ENCODE data around the gene TMEM147.

- TF ChIP-seq BHLHE40 (IDR thresholded peaks at IDR 0.05; ENCODE audit: low read depth, low read length) (no peak), POLR2A (IDR thresholded peaks at IDR 0.05; ENCODE audit: low read length) (peak; percentile 19; the same call in 1 of the 2 replicates), CBX2 (IDR thresholded peaks at IDR 0.05; ENCODE audit: borderline replicate concordance, low read depth) (no peak), ESRRA (IDR thresholded peaks at IDR 0.05; ENCODE audit: borderline replicate concordance, low read length) (no peak), RFX5 (IDR thresholded peaks at IDR 0.05) (no peak)
- TF ChIP-seq, protein P1, sequence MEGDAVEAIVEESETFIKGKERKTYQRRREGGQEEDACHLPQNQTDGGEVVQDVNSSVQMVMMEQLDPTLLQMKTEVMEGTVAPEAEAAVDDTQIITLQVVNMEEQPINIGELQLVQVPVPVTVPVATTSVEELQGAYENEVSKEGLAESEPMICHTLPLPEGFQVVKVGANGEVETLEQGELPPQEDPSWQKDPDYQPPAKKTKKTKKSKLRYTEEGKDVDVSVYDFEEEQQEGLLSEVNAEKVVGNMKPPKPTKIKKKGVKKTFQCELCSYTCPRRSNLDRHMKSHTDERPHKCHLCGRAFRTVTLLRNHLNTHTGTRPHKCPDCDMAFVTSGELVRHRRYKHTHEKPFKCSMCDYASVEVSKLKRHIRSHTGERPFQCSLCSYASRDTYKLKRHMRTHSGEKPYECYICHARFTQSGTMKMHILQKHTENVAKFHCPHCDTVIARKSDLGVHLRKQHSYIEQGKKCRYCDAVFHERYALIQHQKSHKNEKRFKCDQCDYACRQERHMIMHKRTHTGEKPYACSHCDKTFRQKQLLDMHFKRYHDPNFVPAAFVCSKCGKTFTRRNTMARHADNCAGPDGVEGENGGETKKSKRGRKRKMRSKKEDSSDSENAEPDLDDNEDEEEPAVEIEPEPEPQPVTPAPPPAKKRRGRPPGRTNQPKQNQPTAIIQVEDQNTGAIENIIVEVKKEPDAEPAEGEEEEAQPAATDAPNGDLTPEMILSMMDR (IDR thresholded peaks at IDR 0.05), result no peak
- TF ChIP-seq, protein P2, sequence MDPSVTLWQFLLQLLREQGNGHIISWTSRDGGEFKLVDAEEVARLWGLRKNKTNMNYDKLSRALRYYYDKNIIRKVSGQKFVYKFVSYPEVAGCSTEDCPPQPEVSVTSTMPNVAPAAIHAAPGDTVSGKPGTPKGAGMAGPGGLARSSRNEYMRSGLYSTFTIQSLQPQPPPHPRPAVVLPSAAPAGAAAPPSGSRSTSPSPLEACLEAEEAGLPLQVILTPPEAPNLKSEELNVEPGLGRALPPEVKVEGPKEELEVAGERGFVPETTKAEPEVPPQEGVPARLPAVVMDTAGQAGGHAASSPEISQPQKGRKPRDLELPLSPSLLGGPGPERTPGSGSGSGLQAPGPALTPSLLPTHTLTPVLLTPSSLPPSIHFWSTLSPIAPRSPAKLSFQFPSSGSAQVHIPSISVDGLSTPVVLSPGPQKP (IDR thresholded peaks at IDR 0.05; ENCODE audit: low read depth, low read length), result no peak
- TF ChIP-seq, protein P3, sequence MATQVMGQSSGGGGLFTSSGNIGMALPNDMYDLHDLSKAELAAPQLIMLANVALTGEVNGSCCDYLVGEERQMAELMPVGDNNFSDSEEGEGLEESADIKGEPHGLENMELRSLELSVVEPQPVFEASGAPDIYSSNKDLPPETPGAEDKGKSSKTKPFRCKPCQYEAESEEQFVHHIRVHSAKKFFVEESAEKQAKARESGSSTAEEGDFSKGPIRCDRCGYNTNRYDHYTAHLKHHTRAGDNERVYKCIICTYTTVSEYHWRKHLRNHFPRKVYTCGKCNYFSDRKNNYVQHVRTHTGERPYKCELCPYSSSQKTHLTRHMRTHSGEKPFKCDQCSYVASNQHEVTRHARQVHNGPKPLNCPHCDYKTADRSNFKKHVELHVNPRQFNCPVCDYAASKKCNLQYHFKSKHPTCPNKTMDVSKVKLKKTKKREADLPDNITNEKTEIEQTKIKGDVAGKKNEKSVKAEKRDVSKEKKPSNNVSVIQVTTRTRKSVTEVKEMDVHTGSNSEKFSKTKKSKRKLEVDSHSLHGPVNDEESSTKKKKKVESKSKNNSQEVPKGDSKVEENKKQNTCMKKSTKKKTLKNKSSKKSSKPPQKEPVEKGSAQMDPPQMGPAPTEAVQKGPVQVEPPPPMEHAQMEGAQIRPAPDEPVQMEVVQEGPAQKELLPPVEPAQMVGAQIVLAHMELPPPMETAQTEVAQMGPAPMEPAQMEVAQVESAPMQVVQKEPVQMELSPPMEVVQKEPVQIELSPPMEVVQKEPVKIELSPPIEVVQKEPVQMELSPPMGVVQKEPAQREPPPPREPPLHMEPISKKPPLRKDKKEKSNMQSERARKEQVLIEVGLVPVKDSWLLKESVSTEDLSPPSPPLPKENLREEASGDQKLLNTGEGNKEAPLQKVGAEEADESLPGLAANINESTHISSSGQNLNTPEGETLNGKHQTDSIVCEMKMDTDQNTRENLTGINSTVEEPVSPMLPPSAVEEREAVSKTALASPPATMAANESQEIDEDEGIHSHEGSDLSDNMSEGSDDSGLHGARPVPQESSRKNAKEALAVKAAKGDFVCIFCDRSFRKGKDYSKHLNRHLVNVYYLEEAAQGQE (IDR thresholded peaks at IDR 0.05), result no peak
Measured at GRCh38 chr19:35542209-35542608, 3.2 kb upstream of the TMEM147 start.
